ENCODE measurements around the gene LCORL. TPM values are rescaled to one million over a fixed set of nuclear protein-coding genes. Genes with fewer than 3 reads are reported as not detected.

LCORL gene
- total and polyA plus RNA-seq, 2 donors from 2014 or later = 2.8 to 13.7 TPM

GRCh38 chr4:17933126-17933525 is 88.4 kb downstream of the LCORL start:
- H3K27me3 ChIP-seq (ENCODE audit: control insufficient read depth, insufficient read depth, low read length) = no peaks in the 10 kb centered on the region
- intact Hi-C loops (cut with DNase I) = no loop called here
- H3K27ac ChIP-seq (ENCODE audit: low read depth in 2 of 2, low read length in 2 of 2) = no peak overlapping the region
- H3K4me3 ChIP-seq (ENCODE audit: low read length in 3 of 3) = no peak overlapping the region
- no peak for TF ChIP-seq CTCF (IDR thresholded peaks at IDR 0.05; ENCODE audit: borderline replicate concordance, extremely low read depth, insufficient read depth)
- H3K4me1 ChIP-seq (ENCODE audit: control insufficient read depth in 2 of 3, insufficient read depth in 2 of 3, low read depth in 1 of 3, low read length in 3 of 3) = no peaks in the 10 kb centered on the region
- FAIRE-seq = no peak
- H3K36me3 ChIP-seq (ENCODE audit: control insufficient read depth in 2 of 3, insufficient read depth in 3 of 3, low read length in 3 of 3) = no peaks in the 10 kb centered on the region
- no peaks in the 10 kb centered on the region for H3K9me3 ChIP-seq (ENCODE audit: control insufficient read depth in 2 of 3, insufficient read depth in 1 of 3, low read length in 3 of 3)
- peak in 1 of 5 donors; percentile 6 for DNase-seq
- no peak overlapping the region for H3K9ac ChIP-seq (ENCODE audit: low read length in 3 of 3)

- DNase-seq (no peak), FAIRE-seq (no peak)
- intact Hi-C loops (cut with DNase I) = no loop called here
- TF ChIP-seq CTCF (IDR thresholded peaks at IDR 0.05; ENCODE audit: borderline replicate concordance, extremely low read depth, insufficient read depth) = no peak
- H3K4me3 ChIP-seq (ENCODE audit: low read length in 3 of 3) = no peak overlapping the region
- H3K27me3 ChIP-seq (ENCODE audit: control insufficient read depth, insufficient read depth, low read length) = no peaks in the 10 kb centered on the region
- no peak overlapping the region for H3K9ac ChIP-seq (ENCODE audit: low read length in 3 of 3)
- H3K9me3 ChIP-seq (ENCODE audit: control insufficient read depth in 2 of 3, insufficient read depth in 1 of 3, low read length in 3 of 3) = no peaks in the 10 kb centered on the region
- H3K4me1 ChIP-seq (ENCODE audit: control insufficient read depth in 2 of 3, insufficient read depth in 2 of 3, low read depth in 1 of 3, low read length in 3 of 3) = no peaks in the 10 kb centered on the region
- no peak overlapping the region for H3K27ac ChIP-seq (ENCODE audit: low read depth in 2 of 2, low read length in 2 of 2)
- H3K36me3 ChIP-seq (ENCODE audit: control insufficient read depth in 2 of 3, insufficient read depth in 3 of 3, low read length in 3 of 3) = no peaks in the 10 kb centered on the region
Measured at GRCh38 chr4:17932041-17932440, 89.5 kb downstream of the LCORL start.

GRCh38 chr4:17930256-17930655 is 91.3 kb downstream of the LCORL start:
- intact Hi-C loops (cut with DNase I) = no loop called here
- H3K9ac ChIP-seq (ENCODE audit: low read length in 3 of 3) = no peak overlapping the region
- no peak for TF ChIP-seq CTCF (IDR thresholded peaks at IDR 0.05; ENCODE audit: borderline replicate concordance, extremely low read depth, insufficient read depth)

GRCh38 chr4:17924189-17924588 is 97.4 kb downstream of the LCORL start:
- no peak for TF ChIP-seq CTCF (IDR thresholded peaks at IDR 0.05; ENCODE audit: borderline replicate concordance, extremely low read depth, insufficient read depth)
- H3K36me3 ChIP-seq (ENCODE audit: control insufficient read depth in 2 of 3, insufficient read depth in 3 of 3, low read length in 3 of 3) = no peaks in the 10 kb centered on the region
- H3K4me3 ChIP-seq (ENCODE audit: low read length in 3 of 3) = no peak overlapping the region
- intact Hi-C loops (cut with DNase I) = no loop called here
- no peaks in the 10 kb centered on the region for H3K27me3 ChIP-seq (ENCODE audit: control insufficient read depth, insufficient read depth, low read length)
- H3K4me1 ChIP-seq (ENCODE audit: control insufficient read depth in 2 of 3, insufficient read depth in 2 of 3, low read depth in 1 of 3, low read length in 3 of 3) = no peaks in the 10 kb centered on the region
- DNase-seq (no peak), FAIRE-seq (no peak)
- no peak overlapping the region for H3K27ac ChIP-seq (ENCODE audit: low read depth in 2 of 2, low read length in 2 of 2)
- no peaks in the 10 kb centered on the region for H3K9me3 ChIP-seq (ENCODE audit: control insufficient read depth in 2 of 3, insufficient read depth in 1 of 3, low read length in 3 of 3)
- no peak overlapping the region for H3K9ac ChIP-seq (ENCODE audit: low read length in 3 of 3)

More at GRCh38 chr4:17930256-17930655, 91.3 kb downstream of the LCORL start:
- no peak for FAIRE-seq
- Histone ChIP-seq H3K4me1 (ENCODE audit: control insufficient read depth in 2 of 3, insufficient read depth in 2 of 3, low read depth in 1 of 3, low read length in 3 of 3) (no peaks in the 10 kb centered on the region), H3K4me3 (ENCODE audit: low read length in 3 of 3) (no peak overlapping the region), H3K27ac (ENCODE audit: low read depth in 2 of 2, low read length in 2 of 2) (no peak overlapping the region), H3K27me3 (ENCODE audit: control insufficient read depth, insufficient read depth, low read length) (no peaks in the 10 kb centered on the region), H3K9me3 (ENCODE audit: control insufficient read depth in 2 of 3, insufficient read depth in 1 of 3, low read length in 3 of 3) (no peaks in the 10 kb centered on the region), H3K36me3 (ENCODE audit: control insufficient read depth in 2 of 3, insufficient read depth in 3 of 3, low read length in 3 of 3) (no peaks in the 10 kb centered on the region)
- DNase-seq = no peak
